NCI-H524 (cell line): ENCODE measurements around the gene ROBO1.
"Not testable (repeated sequence)": the region's sequence is repeated elsewhere in the genome, so short reads cannot be mapped to it uniquely, and the experiment has no call there.

Experiments
- DNase-seq, 2 experiments: peaks; one replicate each; lab custom pipeline; 2025; lab: John Stamatoyannopoulos, UW

ROBO1 gene

GRCh38 chr3:79551321-79551892 is 216.4 kb downstream of the ROBO1 start:
- DNase-seq, result no peak

DNA sequence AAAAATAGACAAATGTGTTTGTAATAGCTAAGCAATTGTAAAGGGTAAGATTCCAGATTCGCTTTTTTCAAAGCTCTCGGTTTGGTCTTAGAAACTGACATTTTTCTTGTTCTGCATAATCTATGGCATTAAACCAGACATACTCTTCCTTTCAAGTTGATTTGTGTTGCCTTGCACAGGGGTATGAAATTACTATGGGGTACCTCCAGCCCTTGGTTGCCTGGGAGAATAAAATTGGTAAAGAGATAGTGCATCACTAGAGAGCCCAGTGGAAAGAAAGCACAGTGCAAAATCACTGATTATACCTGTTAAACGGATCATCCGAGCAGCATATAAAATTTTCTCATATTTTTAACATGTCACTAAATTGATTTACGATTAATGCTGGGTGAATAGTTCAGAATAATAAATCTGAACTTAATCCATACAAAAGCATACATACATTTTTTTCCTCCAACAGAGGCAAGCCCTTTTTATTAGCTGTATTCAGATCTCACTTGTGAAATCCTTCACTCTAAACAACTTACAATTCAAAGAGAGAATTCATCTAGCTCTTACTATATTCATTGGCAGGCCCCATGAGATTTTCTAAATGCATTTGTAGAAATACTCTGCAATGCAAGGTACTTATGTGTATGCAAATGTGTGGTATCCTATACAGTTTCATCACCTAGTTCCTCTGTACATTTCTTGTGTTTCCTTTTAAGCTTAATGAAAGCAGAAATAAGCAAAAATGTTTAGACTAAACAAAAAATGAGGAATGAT is 224.4 kb downstream of the ROBO1 start:
- DNase-seq, result no peak

- no peak for DNase-seq
Observed at GRCh38 chr3:79534727-79535126, 233.1 kb downstream of the ROBO1 start.

- DNase-seq, result no peak
Observed at GRCh38 chr3:79531566-79532295, 236.1 kb downstream of the ROBO1 start.

- DNase-seq, result peak; percentile 5 to 71
Observed at GRCh38 chr3:79521221-79521848, 246.5 kb downstream of the ROBO1 start.

- DNase-seq, result peak; percentile 24 to 64
Observed at GRCh38 chr3:79517766-79518413, 249.9 kb downstream of the ROBO1 start.

- DNase-seq, result no peak
Observed at GRCh38 chr3:79516795-79517194, 251.0 kb downstream of the ROBO1 start.

DNA sequence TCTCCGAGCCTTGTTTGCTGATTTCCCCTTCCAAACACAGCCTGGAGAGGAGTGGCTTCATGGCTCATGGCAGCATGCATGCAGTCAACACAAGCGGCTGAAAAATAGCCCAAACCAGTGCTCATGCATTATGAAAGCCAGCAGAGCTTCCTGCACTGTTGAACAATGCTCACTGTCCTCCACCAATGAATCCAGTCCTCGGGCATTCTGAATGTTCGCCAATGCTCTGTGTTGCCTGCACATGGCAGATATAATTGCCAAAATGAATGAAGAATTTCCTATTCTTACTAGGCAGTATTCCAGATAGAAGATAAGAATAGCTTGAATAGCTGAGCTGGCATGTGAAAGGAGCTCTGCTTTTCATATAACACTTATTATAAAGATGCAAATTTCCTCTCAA is 252.7 kb downstream of the ROBO1 start:
- no peak for DNase-seq

GRCh38 chr3:79514069-79514468 is 253.7 kb downstream of the ROBO1 start:
- DNase-seq, result no peak

GRCh38 chr3:79506751-79507150 is 261.0 kb downstream of the ROBO1 start:
- DNase-seq, result no peak

GRCh38 chr3:79502216-79502681 is 265.5 kb downstream of the ROBO1 start:
- DNase-seq, result not testable (repeated sequence)

DNA sequence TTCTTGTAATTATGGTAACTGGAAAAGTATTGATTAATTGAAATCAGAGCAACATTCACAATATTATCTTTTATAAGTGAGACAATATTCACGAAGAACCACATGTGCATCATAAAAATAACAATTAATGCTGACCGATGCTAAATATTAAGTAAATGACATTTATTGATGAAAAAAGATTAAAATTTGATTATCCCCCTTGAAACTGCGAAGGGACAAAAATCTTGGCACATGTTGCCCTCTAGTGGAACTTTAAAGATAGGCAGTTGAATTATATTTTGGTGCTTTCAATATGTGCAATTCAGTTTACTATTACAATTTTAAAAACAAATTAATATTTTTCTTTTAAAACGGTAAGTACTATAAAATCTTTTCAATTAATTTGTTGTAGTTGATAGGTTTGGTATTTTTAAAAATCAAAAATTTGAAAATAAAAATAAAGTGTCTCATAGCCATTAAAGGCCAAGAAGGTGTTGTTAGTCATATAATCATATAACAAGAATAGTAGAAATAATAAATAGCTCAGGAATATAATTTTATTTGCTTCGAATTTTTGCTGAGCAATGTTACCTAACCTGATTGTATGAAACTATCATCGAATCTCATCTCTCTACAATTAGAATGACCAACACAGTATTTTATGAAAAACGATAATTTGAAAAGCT is 270.2 kb downstream of the ROBO1 start:
- DNase-seq, result peak in 1 of 2 experiments; percentile 16

DNA sequence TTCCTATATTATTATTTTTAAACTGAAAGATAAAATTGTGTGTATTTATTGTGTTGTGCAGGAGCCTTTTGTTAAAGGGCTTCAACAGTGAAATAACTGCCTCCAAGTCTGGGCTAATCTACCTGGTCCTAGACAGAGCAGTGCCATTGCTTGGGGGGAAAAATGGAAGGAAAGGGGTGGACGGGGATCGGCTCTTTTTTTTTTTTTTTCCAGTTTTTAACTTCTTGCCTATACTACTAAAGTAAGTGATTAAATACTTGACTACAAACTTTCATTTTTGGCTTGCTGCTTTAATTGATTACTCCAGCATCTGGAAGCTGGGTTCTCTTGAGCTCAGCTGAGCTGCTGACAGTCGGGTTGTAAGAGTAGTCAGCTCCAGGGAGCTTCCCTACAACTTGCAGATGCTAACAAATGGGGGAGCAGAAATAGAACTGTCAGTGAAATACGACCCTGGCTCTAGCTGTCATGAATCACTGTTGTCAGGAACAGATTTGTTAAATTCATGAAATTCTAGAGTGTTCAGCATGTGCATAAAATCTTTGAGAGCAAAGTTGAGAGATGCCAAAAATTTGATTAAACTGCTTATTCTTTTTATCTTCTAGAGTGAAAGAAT is 276.7 kb downstream of the ROBO1 start:
- peak in 1 of 2 experiments; percentile 5 for DNase-seq

DNA sequence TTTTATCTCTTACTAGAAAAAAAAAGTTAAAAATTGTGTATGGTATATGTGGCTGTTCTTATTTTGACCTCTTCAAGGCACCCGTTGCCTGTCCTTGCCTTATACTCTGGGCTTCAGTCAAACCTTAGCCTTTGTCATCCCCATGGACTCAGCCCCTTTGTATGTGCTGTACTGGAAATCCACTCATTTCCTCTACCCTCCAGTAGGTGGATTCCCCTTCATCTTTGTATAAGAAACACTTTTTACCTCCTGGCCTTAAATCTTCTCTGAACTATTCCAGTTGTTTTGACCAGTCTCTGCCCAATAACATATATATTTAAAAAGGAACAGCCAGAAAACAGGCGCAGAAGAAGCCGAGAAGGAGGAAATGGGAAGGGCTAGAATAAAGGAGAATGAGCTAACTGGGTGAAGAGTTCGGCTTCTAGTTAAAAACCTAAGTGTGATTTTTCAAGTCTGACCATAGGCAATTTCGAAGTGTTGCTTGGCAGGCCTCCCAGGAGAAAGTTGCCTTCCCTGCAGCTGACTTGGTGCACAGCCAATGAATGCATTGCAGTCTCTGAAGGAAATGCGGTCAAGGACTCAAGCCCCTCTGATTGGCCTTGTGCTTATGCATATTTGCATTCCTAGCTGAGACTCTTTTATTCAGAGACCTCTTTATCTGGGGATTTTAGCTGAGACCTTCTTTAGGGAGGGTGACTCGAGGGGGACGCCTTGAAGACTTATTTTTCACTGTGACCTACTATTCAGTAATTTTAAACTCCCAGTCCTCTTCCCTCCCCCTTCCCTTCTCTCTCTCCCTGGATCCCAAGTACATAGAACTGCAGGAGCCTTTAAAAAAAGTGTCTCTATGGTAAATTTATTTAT is 277.4 kb downstream of the ROBO1 start:
- DNase-seq, result no peak

DNA sequence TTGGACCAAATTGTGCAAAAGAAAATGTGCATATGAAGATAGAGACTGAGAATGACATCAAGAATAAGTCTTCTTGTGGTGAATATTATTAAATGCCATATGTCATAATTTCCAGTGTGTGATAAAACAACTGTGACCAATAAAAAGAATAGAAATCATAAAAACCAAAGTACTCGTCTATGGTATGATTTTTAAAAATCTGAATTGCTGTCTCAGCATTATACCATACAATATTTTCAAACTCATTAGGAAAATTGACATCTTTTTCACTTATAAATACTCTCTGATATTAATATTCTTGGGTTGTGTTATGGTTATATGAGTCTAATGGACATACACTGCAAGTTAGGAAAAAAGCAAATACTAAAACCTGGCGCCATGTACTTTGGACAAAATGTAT is 279.4 kb downstream of the ROBO1 start:
- DNase-seq, result no peak

GRCh38 chr3:79480746-79481145 is 287.1 kb downstream of the ROBO1 start:
- no peak for DNase-seq

DNA sequence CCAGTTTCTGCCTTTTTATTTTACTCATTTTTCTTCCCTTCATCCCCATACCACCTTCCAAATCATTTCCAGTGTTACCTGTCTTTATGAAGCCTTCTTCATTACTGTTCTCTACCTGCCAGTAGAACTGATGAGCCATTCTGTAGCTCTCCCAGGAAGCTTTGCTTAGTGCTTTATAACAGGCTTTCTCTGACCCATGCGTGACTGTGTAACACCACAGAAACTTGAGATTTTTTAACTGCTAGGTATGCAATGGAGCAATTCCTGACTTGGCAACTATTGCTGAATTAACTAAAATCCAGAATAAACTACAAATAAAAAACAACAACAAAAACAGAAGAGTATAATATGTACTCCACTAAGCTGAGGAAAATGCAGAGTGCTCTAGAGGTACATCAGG is 289.2 kb downstream of the ROBO1 start:
- no peak for DNase-seq

GRCh38 chr3:79477242-79477641 is 290.6 kb downstream of the ROBO1 start:
- no peak for DNase-seq

DNA sequence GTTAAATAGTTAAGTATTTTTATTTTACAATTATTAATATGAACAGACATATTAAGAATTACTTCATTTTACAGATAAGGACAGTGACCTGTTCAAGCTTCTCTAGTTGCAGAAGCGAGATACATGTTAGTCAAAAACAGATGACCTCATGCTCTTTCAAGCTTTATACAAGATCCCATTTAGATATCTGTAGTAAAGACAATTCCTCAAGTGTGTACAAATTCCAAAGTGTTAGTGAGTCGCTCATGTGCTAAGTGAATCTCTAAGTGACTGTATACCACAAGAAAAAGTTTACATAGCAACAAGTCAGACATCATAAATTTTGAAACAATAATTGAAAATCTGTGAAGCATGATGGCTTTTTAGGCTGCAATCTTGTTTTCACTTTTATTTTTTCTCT is 293.8 kb downstream of the ROBO1 start:
- DNase-seq, result no peak

- DNase-seq, result no peak
Observed at GRCh38 chr3:79467721-79468120, 300.1 kb downstream of the ROBO1 start.
